Trophoblast cell (in vitro differentiated cells and primary cell): Measurements from ENCODE around the gene ZNF333.

Experiments used
- DNase-seq, 2 donors: peaks; one replicate each; pipeline ENCODE4 v3.0.0-alpha.2; 2016
- H2AFZ ChIP-seq: 2 replicates; pipeline ENCODE4 v1.6.1; 2013; ENCODE audit warnings: low read length, moderate library complexity, mild to moderate bottlenecking; ENCODE audit not compliant: insufficient read depth, poor library complexity
- H2AK5ac ChIP-seq: 2 replicates; pipeline ENCODE4 v1.6.1; 2013; ENCODE audit warnings: mild to moderate bottlenecking, low read length
- H2BK120ac ChIP-seq: 2 replicates; pipeline ENCODE4 v1.6.1; 2013; ENCODE audit warnings: low read length, mild to moderate bottlenecking, moderate library complexity; ENCODE audit not compliant: insufficient read depth, poor library complexity
- H2BK12ac ChIP-seq: 2 replicates; pipeline ENCODE4 v1.6.1; 2013; ENCODE audit warnings: mild to moderate bottlenecking, low read length, moderate library complexity
- H2BK5ac ChIP-seq: 2 replicates; pipeline ENCODE4 v1.6.1; 2013; ENCODE audit warnings: low read length, low read depth, moderate library complexity, mild to moderate bottlenecking; ENCODE audit not compliant: poor library complexity
- H3K14ac ChIP-seq: 2 replicates; pipeline ENCODE4 v1.6.1; 2013; ENCODE audit warnings: mild to moderate bottlenecking, low read length
- H3K18ac ChIP-seq: 2 replicates; pipeline ENCODE4 v1.6.1; 2013; ENCODE audit warnings: mild to moderate bottlenecking, low read length
- H3K23ac ChIP-seq: 2 replicates; pipeline ENCODE4 v1.6.1; 2013; ENCODE audit warnings: low read length
- H3K27ac ChIP-seq: 2 replicates; pipeline ENCODE4 v1.5.1; 2013; ENCODE audit warnings: low read depth, mild to moderate bottlenecking, inconsistent platforms, low read length, moderate library complexity
- H3K27me3 ChIP-seq: 2 replicates; pipeline ENCODE4 v1.6.1; 2013; ENCODE audit warnings: inconsistent platforms, mild to moderate bottlenecking, low read length, moderate library complexity; ENCODE audit not compliant: insufficient read depth
- H3K36me3 ChIP-seq, 2 experiments: 1 replicate in 1 of 2; 2 replicates in 1 of 2; pipeline ENCODE4 v1.6.1; 2013; ENCODE audit warnings: low read length in 2 of 2, mild to moderate bottlenecking in 2 of 2, moderate library complexity in 1 of 2; ENCODE audit not compliant: insufficient read depth in 2 of 2, control insufficient read depth in 1 of 2
- H3K4ac ChIP-seq: 2 replicates; pipeline ENCODE4 v1.6.1; 2013; ENCODE audit warnings: low read depth, mild to moderate bottlenecking, low read length, moderate library complexity
- H3K4me1 ChIP-seq, 2 experiments: 1 replicate in 1 of 2; 2 replicates in 1 of 2; pipeline ENCODE4 v1.6.1; 2013; ENCODE audit warnings: low read length in 2 of 2, mild to moderate bottlenecking in 2 of 2, moderate library complexity in 1 of 2; ENCODE audit not compliant: insufficient read depth in 2 of 2, control insufficient read depth in 1 of 2
- H3K4me2 ChIP-seq: 2 replicates; pipeline ENCODE4 v1.6.1; 2013; ENCODE audit warnings: inconsistent platforms, mild to moderate bottlenecking, low read length, moderate library complexity
- H3K4me3 ChIP-seq: 2 replicates; pipeline ENCODE4 v1.5.1; 2013; ENCODE audit warnings: mild to moderate bottlenecking, low read depth, low read length, inconsistent platforms
- H3K79me1 ChIP-seq: one replicate; pipeline ENCODE4 v1.6.1; 2013; ENCODE audit warnings: low read length
- H3K79me2 ChIP-seq: 2 replicates; pipeline ENCODE4 v1.6.1; 2013; ENCODE audit warnings: low read length, mild to moderate bottlenecking; ENCODE audit not compliant: control insufficient read depth, insufficient read depth, poor library complexity
- H3K9ac ChIP-seq: 2 replicates; pipeline ENCODE4 v1.6.1; 2013; ENCODE audit warnings: mild to moderate bottlenecking, low read length
- H3K9me3 ChIP-seq: 2 replicates; pipeline ENCODE4 v1.6.1; 2013; ENCODE audit warnings: low read depth, mild to moderate bottlenecking, control low read depth, inconsistent platforms, low read length; ENCODE audit not compliant: insufficient read depth
- H4K12ac ChIP-seq: 2 replicates; pipeline ENCODE4 v1.6.1; 2013; ENCODE audit warnings: low read depth, mild to moderate bottlenecking, low read length, moderate library complexity
- H4K8ac ChIP-seq: 2 replicates; pipeline ENCODE4 v1.6.1; 2013; ENCODE audit warnings: low read depth, mild to moderate bottlenecking, low read length, moderate library complexity
- H4K91ac ChIP-seq: one replicate; pipeline ENCODE4 v1.6.1; 2013; ENCODE audit warnings: low read depth, mild to moderate bottlenecking, low read length, moderate library complexity
- WGBS: extraction: QIAGEN DNeasy Blood & Tissue Kit; methylation state at CpG from one replicate; pipeline ENCODE4 v1.1.7; 2013; ENCODE audit warnings: missing lambda C conversion rate; ENCODE audit not compliant: insufficient read length, insufficient coverage; ENCODE audit errors: extremely low coverage; 5-methylcytosine and 5-hydroxymethylcytosine counted together

ZNF333 gene

DNA sequence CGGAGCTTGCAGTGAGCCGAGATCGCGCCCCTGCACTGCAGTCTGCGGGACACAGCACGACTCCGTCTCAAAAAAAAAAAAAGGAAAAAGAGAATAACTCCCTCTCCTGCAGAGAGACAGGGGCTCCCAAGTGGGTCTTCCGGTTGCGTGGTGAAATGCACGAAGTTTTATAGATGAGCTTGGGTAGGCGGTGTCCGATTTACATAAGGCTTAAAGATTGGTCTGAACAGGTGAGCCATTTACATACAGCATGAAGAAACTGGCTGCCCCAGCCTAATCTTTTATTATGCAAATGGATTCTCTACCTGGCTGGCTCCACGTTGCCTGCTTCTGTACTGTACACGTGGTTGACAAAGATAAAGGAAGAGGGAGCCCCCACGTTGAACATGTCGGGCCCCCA, 69.0 kb downstream of the ZNF333 start:
- no CpG with 5 or more reads among the region's 16 CpGs for whole genome bisulfite sequencing
- no peak overlapping the region for H4K8ac ChIP-seq
- no peak overlapping the region for H3K4ac ChIP-seq
- peaks cover 2% of the 10 kb centered on the region for H3K9me3 ChIP-seq
- no peak overlapping the region for H4K12ac ChIP-seq
- no peak overlapping the region for H3K18ac ChIP-seq
- H3K27ac ChIP-seq, result no peak overlapping the region
- peak overlapping the region; percentile 66 for H3K4me2 ChIP-seq
- no peak overlapping the region for H4K91ac ChIP-seq
- no peak overlapping the region for H3K23ac ChIP-seq
- H3K79me1 ChIP-seq, result no peaks in the 10 kb centered on the region
- no peak overlapping the region for H2BK12ac ChIP-seq
- H3K14ac ChIP-seq, result no peak overlapping the region
- H2BK120ac ChIP-seq, result no peak overlapping the region
- peak in 1 of 2 donors; percentile 20 for DNase-seq
- H3K27me3 ChIP-seq, result no peaks in the 10 kb centered on the region
- no peaks in the 10 kb centered on the region for H3K36me3 ChIP-seq
- H3K9ac ChIP-seq, result no peak overlapping the region
- peaks cover 0 to 1% of the 10 kb centered on the region in 2 experiments for H3K4me1 ChIP-seq
- H2BK5ac ChIP-seq, result no peak overlapping the region
- no peak overlapping the region for H2AFZ ChIP-seq
- no peak overlapping the region for H3K4me3 ChIP-seq
- no peaks in the 10 kb centered on the region for H3K79me2 ChIP-seq
- no peak overlapping the region for H2AK5ac ChIP-seq

GRCh38 chr19:14761607-14762006, 71.8 kb downstream of the ZNF333 start:
- H3K27ac ChIP-seq, result no peak overlapping the region
- no peak for DNase-seq
- no peaks in the 10 kb centered on the region for H3K79me1 ChIP-seq
- H3K4me3 ChIP-seq, result no peak overlapping the region
- H3K9ac ChIP-seq, result no peak overlapping the region
- H3K27me3 ChIP-seq, result no peaks in the 10 kb centered on the region
- no peak overlapping the region for H3K4me2 ChIP-seq
- H2BK12ac ChIP-seq, result no peak overlapping the region
- H4K8ac ChIP-seq, result no peak overlapping the region
- no peak overlapping the region for H4K12ac ChIP-seq
- no peak overlapping the region for H2AFZ ChIP-seq
- no peak overlapping the region for H2BK5ac ChIP-seq
- H3K36me3 ChIP-seq, result no peaks in the 10 kb centered on the region
- peaks cover 2% of the 10 kb centered on the region for H3K9me3 ChIP-seq
- H4K91ac ChIP-seq, result no peak overlapping the region
- H3K14ac ChIP-seq, result no peak overlapping the region
- H3K23ac ChIP-seq, result no peak overlapping the region
- WGBS, result no CpG with 5 or more reads among the region's 5 CpGs
- H3K18ac ChIP-seq, result no peak overlapping the region
- H2AK5ac ChIP-seq, result no peak overlapping the region
- no peak overlapping the region for H3K4ac ChIP-seq
- H2BK120ac ChIP-seq, result no peak overlapping the region
- peaks cover 0 to 1% of the 10 kb centered on the region in 2 experiments for H3K4me1 ChIP-seq
- no peaks in the 10 kb centered on the region for H3K79me2 ChIP-seq

GRCh38 chr19:14762111-14762510, 72.3 kb downstream of the ZNF333 start:
- Histone ChIP-seq H3K4me2 (no peak overlapping the region), H3K4me1 (peaks cover 0 to 1% of the 10 kb centered on the region in 2 experiments), H3K36me3 (no peaks in the 10 kb centered on the region), H3K23ac (no peak overlapping the region), H3K79me1 (no peaks in the 10 kb centered on the region), H3K27ac (no peak overlapping the region), H3K18ac (no peak overlapping the region), H3K4me3 (no peak overlapping the region), H4K12ac (no peak overlapping the region), H2AK5ac (no peak overlapping the region), H2BK12ac (no peak overlapping the region), H3K9me3 (peaks cover 2% of the 10 kb centered on the region), H4K91ac (no peak overlapping the region), H3K9ac (no peak overlapping the region), H4K8ac (no peak overlapping the region), H3K4ac (no peak overlapping the region), H2BK120ac (no peak overlapping the region), H3K79me2 (no peaks in the 10 kb centered on the region), H3K14ac (no peak overlapping the region), H2BK5ac (no peak overlapping the region), H3K27me3 (no peaks in the 10 kb centered on the region), H2AFZ (no peak overlapping the region)
- no peak for DNase-seq
- WGBS, result no CpG with 5 or more reads among the region's 2 CpGs

DNA sequence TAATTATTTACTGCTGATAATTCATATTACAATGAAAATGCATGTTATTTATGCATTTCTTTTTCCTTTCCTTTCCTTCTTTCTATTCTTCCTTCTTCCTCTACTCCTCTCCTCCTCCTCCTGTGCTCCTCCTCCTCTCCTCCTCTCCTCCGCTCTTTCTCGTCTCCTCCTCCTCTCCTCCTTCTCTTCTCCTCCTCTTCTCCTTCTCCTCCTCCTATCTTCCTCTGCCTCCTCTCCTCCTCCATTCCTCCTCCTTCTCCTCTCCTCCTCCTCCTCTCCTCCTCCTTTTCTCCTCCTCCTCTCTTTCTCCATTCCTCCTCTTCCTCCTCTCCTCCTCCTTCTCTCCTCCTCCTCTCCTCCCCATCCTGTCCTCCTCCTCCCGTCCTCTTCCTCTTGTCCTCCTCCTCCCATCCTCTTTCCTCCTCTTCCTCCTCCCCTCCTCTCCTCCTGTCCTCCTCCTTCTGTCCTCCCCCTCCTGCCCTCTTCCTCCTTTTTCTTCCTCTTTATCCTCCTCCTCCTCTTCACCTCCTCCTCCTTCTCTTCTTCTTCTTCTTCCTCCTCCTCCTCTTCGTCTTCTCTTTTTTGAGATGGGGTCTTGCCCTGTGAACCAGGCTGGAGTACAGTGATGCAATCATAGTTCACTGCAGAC, 73.8 kb downstream of the ZNF333 start:
- Histone ChIP-seq H3K4me3 (no peak overlapping the region), H4K12ac (no peak overlapping the region), H3K9ac (no peak overlapping the region), H4K91ac (no peak overlapping the region), H3K4ac (no peak overlapping the region), H4K8ac (no peak overlapping the region), H3K9me3 (peaks cover 4% of the 10 kb centered on the region), H3K27me3 (no peaks in the 10 kb centered on the region), H3K18ac (no peak overlapping the region), H3K4me2 (no peak overlapping the region), H3K79me2 (no peaks in the 10 kb centered on the region), H2AK5ac (no peak overlapping the region), H3K14ac (no peak overlapping the region), H2BK5ac (no peak overlapping the region), H2BK120ac (no peak overlapping the region), H3K23ac (no peak overlapping the region), H2AFZ (no peak overlapping the region), H3K79me1 (no peaks in the 10 kb centered on the region), H3K4me1 (peaks cover 0 to 1% of the 10 kb centered on the region in 2 experiments), H3K36me3 (no peaks in the 10 kb centered on the region), H2BK12ac (no peak overlapping the region), H3K27ac (no peak overlapping the region)
- no peak for DNase-seq
- WGBS, result 81% methylated on average over 3 of the region's 4 CpGs
